SIG-M5 (cell line): ENCODE measurements around the gene COA4.
"Not testable (repeated sequence)": the region's sequence is repeated elsewhere in the genome, so short reads cannot be mapped to it uniquely, and the experiment has no call there.

ENCODE experiments used
- DNase-seq: peaks from one replicate; lab custom pipeline; 2025; lab: John Stamatoyannopoulos, UW

The COA4 gene

DNA sequence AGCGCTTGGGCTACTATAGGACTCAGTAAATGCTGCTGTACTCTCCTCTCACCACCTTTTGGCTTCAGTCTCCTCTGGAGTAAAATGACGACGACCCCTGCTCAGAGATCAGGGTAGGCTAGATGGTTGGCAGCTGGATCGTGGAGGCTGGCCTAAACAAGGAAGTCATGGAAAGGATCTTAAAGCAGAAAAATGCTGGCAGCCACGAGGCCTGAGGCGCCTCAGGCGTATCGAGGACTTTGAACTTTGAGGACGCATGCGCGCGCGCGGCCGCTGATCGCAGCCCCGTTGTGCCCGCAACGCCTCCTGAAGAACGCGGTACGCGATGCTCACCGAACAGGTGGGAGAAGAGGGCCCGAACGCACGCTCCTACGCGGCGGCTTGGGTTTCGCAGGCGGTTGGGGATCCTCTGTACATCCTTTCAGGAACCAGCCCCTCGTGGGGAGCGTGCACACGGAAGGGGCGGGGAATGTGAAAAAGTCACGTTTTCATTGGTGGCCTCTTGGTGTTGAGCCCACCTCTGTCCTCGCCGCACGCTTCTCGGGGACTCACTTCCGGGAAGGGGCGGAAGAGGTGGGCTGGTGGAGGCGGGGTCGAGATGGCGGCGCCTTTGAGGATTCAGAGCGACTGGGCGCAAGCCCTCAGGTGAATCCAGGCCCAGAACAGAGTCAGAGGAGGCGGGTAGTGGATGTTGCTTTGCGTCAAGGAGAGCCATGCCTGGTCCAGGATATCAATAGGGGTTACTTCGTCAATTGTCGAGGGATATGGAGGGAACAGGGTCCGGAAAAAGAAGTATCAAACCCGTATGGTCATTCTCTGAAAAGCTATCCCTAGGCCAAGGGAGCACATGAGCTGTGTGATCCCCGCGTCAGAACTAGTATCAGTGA lies at the start of gene COA4, which contains the start of gene PAAF1:
COA4 (minus strand) TSS at position 423 of the 887 bp plus-strand sequence. CDS start 3,468 bp downstream, outside the sequence.
PAAF1 (plus strand) TSS at position 576 of the 887 bp plus-strand sequence; CDS start at position 599, 23 bp downstream.
- peak; percentile 83 for DNase-seq

DNA sequence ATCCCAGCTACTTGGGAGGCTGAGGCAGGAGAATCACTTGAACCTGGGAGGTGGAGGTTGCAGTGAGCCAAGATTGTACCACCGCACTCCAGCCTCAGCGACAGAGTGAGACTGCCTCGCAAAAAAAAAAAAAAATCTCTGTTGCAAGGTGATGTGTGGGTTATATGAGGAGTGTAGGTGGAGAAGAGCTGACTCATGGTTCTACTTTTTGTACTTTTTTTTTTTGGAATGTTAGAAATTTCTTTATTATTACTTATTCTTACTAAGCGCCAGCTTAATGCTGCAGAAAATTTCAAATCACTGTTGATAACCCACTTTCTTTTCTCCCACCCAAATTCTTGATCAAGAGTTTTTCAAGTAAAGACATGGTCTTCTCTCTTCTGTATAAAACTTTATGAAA lies 44.5 kb upstream of the COA4 start:
- DNase-seq = no peak

DNA sequence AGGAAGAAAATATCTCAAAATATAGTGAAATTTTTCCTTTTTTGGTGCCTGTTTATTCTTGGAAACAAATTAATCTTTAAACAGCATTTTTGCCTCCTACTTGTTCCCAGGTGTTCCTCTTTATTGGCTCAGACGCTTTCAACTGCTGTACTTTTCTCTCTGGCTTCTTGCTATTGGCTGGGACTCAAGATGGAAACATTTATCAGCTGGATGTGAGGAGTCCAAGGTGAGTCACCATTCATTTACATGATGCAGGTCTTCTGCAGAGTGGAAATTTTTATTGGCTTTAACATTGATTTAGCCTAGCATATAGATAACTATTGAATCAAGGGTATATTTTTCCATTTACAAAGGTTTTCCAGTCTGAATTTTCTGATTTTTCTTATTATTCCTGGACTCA lies 39.8 kb upstream of the COA4 start:
- no peak for DNase-seq

- no peak for DNase-seq
Measured at GRCh38 chr11:73914284-73914683, 37.6 kb upstream of the COA4 start.

DNA sequence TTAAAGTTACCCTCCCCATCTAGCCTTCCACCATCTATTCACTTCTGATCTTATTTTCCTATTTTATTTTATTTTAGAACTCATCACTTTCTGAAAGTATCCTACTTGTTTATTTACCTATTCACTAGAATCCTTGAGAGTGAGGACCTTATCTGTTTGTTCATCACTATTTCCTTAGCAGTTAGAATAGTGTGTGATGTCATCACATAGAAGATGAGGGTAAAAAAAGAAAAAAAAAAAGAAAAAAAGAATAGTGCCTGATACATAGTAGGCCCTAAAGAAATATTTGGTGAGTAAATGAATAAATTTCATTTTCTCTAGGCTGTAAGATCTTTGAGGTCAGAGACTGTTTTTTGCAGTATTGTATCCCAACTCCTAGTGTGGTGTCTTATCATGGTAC lies 36.8 kb upstream of the COA4 start:
- no peak for DNase-seq

DNA sequence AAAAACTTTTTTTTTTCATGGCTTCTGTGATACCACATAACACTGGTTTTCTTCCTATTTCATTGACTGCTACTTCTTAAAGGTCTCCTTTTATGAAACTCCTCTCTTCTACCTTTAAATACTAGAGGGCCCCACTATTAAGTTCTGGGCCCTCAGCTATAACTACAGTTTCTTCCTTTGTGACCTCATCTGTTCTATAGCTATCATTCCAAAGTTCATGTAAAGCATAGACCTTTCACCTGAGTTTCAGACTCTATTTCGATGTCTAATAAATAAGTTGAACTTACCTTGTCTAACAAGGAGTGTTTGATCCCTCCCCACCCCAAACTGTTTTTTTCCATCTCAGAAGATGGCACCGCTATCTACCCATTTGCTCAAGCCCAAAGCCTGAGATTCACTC lies 35.4 kb upstream of the COA4 start:
- DNase-seq = no peak

GRCh38 chr11:73907191-73907590 lies 30.5 kb upstream of the COA4 start:
- no peak for DNase-seq

GRCh38 chr11:73902303-73902702 lies 25.7 kb upstream of the COA4 start:
- no peak for DNase-seq

DNA sequence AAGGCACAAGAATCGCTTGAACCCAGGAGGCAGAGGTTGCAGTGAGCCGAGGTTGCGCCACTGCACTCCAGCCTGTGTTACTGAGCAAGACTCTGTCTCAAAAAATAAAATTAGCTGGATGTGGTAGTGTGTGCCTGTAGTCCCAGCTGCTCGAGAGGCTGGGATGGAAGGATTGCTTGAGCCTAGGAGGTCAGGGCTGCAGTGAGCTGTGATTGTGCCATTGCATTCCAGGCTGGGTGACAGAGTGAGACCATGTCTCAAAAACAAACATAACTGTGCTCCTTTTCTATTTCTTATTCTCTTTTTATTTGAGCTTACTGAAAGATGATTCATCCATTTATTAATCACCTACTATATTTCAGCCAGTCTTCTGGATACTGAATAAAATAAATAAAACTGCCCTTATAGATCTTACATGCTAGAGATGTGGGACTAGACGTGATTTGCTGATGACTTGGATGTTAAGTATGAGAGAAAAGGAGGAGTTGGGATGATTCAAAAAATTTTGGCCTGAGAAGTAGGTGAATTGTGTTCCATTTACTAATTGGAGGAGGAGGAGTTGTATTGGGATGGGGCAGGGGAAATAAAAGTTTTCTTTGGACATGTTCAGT lies 18.2 kb upstream of the COA4 start:
- no peak for DNase-seq

DNA sequence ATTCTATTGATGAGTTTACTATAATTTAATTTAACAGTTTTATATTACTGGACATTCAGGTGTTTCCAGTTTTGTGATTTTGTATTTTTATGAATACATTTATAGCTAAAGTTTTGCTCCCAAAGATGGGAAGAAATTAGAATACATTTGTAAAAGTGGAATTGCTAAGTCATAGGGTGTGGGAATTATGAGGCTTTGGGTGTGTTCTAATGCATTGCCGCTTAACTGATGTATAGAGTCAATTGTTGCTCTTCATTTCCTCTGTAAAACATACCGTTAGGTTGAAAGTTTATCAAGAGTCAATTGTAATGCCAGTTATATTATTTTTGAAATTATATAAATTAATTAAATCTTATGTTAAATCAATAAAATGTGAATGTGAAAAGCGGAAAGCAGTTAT lies 16.4 kb upstream of the COA4 start:
- no peak for DNase-seq

DNA sequence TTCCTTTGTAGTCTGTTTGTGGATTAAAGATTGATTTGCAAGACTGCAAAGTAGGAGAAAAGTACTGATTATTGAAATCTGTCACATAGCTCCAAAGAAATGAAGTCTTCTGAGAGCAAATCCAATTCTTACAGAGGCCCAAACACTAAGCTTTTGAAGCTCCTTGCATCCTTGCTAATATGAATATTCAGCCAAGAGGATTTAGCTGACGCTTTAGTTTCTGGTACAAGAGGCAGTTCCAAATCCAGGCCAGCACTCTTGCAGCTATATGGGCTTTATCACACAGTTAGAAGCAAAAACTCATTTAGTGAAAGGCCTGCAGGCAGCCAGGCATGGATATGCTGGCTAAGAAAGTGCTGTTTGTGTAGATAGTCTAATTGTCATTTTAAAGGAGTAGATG lies 12.9 kb upstream of the COA4 start:
- DNase-seq = no peak

DNA sequence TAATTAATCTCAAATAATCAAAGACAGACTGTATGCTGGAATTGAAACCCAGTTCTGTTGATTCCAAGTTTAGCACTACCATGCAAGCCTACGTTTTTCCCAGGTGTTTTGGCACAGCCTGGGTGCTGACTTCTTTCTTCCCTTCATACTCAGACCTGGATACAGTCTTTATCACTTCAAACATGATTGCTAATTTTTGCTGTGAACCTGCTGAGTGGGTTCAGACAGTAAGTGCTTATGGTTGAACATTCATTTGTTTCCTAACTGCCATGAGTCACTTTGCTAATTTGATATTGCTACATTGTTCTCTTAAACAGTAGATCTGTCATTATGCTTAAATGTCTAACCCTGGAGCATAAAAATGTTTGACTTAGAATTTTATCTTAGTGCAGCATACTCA lies 12.4 kb upstream of the COA4 start:
- DNase-seq = no peak

DNA sequence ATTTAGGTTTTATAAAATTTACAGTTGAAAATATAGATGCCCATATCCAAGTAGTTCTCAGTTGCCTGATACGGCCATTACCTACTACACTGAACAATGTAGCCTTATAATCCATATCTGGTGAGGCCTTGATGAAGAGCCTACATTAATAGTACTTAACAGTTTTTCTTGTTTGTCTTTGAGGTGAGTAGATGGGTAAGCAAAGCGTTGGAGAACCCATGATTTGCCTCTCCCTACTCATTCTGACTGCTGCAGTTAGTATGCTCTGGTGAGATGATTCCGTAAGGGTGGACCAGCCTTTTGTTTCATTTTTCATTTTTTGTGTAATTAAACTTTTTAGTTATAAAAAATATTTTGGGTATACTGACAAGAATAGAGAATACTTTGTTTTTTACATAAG lies 11.6 kb upstream of the COA4 start:
- DNase-seq = no peak

DNA sequence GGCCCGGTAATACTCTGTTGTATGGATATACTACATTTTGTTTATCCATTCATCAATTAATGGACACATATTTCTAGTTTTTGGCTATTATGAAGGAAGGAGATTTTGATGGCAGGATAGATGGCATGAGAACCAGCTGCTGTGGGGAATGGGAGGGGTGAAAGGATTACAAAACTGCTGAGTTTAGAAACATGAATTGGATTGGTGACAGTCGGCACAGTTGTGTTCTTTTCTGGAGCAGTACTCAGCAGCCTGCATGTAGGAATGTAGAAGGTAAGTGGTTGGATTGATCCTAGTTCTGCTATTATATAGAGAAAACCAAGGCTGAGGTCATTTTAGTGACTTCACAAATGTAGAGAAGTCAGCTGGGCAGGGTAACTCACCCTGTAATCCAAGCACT lies 7.2 kb upstream of the COA4 start:
- no peak for DNase-seq

DNA sequence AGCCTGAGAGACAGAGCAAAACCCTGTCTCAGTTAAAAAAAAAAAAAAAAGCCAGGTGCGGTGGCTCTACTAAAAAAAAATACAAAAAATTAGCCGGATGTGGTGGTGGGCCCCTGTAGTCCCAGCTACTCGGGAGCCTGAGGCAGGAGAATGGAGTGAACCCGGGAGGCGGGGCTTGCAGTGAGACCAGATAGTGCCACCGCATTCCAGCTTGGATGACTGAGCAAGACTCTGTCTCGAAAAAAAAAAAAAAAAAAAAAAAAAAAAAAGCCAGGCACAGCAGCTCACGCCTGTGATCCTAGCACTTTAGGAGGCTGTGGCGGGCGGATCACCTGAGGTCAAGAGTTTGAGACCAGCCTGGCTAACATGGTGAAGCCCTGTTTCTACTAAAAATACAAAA lies 3.8 kb upstream of the COA4 start:
- DNase-seq = not testable (repeated sequence)

GRCh38 chr11:73878771-73879170 lies 2.1 kb upstream of the COA4 start:
- DNase-seq = no peak

GRCh38 chr11:73875840-73876239 lies 806 bp downstream of the COA4 start:
- DNase-seq = no peak

- no peak for DNase-seq
Measured at GRCh38 chr11:73875380-73875779, 1.3 kb downstream of the COA4 start.

GRCh38 chr11:73872749-73873357 lies 3.8 kb downstream of the COA4 start:
- DNase-seq = no peak

GRCh38 chr11:73870261-73870660 lies 6.4 kb downstream of the COA4 start:
- DNase-seq = no peak

DNA sequence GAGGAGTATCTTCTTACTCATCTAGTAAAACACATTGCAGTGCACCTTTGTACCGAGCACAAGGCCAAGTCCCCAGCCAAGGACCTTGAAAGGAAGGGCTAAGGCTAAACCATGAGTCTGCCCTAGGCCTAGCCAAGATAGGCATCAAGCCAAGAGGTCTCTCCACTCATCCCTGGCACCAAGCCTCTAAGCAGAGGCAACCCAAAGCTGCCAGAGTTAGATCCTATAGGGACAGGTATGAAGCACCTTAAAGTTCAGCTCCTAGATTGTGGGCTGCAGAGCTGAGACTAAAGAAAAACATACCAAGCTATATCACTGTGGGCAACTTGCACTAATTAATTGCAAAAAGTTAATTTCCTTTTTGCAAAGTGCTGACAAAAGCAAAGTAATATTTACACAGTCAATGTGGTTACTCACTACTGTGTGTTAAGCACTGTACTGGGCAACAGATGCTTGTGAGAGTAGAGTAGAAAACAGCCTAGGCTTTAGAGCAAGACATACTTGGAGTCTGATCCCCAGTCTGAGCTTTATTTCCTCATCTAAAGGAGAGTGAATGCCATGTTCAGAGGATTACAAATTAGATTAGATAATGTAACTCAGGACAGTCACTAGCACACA lies 7.2 kb downstream of the COA4 start:
- DNase-seq = no peak

DNA sequence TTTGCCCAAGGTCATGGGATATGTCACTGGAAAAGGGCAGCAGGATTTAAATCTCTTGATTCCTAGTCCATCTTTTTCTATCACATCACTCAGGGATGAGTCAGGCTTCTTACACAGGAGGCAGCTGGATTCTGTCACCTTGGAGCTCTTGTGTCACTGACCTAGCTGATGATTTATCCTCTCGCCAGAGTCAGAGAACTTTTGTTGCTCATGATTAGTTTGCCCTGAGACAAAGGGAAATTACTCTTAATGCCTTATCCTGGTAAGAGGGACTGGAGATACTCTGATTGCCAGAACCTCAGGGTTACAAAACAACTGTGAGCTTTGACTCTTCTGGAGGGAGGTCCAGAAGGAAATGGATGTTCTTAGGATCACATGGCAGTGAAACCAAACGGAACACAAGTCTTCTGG lies 10.1 kb downstream of the COA4 start:
- DNase-seq = no peak
